HS-5 (cell line): ENCODE results near the gene RNASEH2B.

Experiments
- DNase-seq: peaks from one replicate; pipeline ENCODE4 v3.0.0-alpha.2; 2012; ENCODE audit warnings: low read depth

Gene RNASEH2B

DNA sequence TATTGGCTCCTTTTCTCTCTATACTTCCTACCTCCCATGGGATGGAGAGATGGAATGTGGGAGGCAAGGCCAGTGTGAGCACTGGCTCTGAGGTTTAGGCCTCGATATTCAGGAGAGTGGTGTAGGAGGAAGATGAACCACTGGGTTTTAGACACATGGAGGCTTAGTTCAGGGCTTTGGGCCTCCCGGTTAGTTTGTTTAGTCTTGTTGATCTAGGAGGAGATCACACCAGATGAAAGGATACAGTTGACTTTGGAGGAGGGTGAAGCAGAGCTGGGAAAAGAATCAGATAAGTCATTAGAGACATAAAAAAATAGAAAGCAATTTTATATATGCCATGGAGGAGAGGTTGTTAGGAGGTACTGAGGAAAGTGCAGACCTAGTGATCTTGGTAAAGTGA, 30.9 kb downstream of the RNASEH2B start:
- DNase-seq: no peak

DNA sequence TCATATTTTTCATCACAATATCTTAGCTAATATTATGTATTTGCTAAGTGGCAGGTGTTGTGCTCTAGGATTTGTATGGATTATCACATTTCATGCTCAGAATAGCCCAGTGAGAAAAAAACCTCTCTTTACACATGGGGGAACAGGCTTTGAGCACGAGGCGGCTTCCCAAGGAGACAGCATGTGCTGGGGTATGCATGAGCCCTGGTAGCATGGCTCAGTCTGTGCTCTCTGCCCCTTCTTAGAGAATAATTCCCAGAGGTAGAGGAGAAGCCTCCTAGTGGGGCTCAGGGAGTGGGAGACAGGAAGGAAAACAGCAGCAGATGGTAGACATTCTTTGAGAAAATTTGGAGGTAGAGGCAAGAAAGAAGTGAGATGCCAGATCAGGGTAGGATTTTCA, 31.6 kb downstream of the RNASEH2B start:
- DNase-seq: no peak

DNA sequence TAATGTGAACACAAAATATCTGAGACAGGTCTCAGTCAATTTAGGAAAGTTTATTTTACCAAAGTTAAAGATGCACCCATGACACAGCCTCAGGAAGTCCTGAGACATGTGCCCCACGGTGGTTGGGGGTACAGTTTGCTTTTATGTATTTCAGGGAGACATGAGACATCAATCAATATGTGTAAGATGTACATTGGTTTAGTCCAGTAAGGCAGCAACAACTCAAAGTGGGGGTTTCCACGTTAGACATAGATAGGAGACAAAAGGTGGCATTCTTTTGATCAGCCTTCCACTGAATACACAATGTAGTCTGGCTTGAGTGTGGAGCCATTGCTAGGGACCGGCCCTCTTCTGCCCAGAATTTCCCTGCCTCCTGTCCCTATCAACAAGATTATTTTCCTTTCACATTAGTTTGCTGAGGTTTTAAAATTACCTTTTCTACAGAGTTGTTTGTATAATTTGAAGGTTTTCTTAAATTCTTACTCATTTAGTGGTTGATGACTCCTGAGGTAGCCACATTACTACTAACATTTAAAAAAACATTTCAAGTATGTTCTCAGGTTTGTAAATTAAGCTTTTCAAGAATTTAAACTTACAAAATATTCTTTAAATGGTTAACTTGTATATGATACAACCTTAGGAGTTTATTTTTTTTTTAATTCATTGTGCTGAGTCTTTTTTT, 33.2 kb downstream of the RNASEH2B start:
- DNase-seq: no peak

DNA sequence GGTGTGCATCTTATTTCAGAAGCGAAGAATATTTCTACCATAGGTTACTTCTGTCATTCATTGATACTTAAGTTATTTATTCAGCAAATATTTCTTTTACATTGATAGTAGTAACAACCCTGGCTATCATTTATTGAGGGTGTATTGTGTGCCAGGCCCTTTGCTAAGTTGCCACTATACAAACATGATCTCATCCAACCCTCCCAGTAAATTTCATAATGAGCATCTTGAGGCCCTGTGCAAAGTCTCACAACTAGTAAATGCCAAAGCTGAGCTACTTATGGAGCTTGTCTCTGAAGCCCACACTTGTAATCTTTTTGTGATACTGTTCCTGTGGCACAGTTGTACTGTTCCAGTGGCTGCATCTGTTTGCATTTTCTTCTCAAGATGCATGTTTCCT, 36.1 kb downstream of the RNASEH2B start:
- DNase-seq: no peak

DNA sequence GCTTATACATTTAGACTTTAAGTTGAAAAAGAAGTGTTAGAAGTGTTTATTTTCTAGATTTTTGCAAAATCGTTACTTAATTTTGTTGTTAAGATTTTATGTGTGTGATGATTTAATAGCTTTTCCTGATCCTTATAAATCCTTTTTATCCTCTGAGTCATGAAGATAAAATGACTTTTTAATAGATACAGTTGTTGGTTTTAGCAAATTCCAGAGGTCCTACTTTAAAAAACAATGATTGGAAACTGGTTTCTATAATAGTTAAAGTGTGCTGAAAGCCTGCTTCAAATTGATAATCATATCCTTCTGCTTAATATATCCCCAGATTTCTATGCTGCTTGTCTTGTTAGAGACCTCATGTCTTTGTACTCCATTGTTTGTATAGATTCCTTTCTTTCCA, 39.0 kb downstream of the RNASEH2B start:
- no peak for DNase-seq

DNA sequence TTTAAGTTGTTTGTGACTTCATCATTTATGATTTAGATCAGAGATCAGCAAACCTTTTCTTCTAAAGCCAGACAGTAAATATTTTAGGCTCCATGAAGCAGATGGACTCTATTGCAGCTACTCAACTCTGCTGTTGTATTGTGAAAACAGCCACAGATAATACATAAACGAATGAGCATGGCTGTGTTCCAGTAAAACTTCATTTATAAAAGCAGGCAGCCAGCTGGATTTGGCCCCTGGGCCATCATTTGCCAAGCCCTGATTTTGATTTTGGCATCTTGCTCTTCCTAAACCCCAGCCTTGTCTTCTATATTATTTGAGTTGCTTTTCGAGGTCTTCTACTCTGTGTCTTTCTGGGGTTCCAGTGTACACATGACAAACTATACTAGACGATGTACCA, 41.3 kb downstream of the RNASEH2B start:
- no peak for DNase-seq

DNA sequence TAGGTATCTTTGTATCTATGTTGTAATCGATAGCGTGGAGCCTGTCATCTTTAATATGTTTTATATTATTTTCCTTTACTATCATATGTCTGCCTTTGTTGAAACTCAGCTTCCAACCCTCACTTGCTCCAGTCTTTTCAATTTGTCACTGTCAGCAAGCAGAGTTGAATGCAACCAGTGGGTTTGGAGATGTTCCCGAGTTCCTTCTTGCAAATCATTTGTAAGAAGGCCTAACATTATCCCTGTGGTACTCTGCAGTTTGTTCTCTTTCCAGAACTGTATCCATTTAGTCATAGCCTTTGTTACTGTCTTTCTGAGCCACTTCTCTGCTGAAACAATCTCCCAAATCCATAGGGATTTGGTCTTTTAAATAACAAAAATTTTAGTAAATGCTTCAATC, 41.8 kb downstream of the RNASEH2B start:
- DNase-seq: no peak

DNA sequence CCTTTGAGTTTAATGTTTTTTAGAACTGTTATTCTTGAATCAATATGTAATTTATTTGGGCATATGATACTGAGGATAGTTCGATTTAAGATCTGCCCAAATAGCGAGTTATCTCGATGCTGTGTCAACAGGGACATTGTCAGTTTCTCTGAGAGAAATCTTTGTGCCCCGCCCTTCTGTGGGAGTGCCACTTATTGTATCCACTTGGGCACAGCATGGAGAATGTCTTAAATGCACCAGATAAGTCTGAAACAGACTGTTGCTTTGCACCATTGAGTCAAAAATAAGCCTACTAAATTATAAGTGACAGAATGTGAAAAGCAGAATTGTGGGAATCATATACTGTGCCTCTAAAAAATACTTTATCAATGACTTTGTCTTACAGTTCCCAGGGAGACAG, 45.6 kb downstream of the RNASEH2B start:
- no peak for DNase-seq

DNA sequence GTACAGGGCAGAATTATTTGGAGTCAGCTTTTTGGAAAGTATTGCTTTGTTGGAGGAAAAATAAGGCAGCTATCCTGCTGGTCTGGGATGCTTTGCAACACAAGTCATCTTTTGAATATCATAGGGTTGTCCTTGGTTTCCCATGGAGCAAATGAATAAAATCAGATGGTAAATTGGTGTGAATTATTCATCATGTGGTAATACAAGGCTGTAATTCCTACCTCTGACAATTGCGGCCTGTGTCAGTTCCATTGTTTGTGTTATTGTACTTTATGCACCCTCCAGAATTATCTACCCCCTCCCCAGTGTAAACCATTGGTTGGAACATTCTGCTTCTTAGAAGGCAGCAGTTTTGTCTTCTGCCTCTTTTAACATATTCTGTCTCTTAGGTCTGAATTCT, 46.2 kb downstream of the RNASEH2B start:
- no peak for DNase-seq

DNA sequence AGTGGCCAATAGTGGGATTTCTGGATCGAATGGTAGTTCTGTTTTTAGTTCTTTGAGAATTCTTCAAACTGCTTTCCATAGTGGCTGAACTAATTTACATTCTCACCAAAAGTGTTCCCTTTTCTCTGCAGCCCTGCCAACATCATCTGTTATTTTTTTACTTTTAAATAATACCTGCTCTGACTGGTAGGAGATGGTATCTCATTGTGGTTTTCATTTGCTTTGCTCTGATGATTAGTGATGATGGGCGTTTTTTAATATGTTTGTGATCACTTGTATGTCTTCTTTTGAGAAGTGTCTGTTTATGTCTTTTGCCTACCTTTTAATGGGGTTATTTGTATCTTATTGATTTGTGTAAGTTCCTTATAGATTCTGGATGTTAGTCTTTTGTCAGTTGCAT, 48.0 kb downstream of the RNASEH2B start:
- DNase-seq: no peak

DNA sequence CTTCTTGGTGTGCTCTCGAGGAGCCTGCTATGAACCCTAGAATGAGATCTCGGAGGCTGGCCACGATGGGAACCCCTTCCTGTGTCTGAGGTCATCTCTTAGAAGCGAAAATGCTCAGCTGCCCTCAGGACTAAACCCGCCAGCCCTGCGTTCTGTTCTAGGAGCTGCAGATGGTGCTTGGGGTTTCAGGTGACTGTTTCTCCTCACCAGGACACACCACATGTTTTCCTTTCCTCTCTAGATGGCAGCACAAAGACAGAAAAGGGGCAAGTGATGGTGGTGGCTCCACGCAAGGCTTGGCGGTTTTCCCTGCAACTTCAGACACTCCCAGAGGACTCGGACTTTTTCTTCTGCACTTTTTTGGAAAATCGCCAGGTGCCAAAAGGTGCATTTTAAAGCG, 60.1 kb downstream of the RNASEH2B start:
- no peak for DNase-seq

DNA sequence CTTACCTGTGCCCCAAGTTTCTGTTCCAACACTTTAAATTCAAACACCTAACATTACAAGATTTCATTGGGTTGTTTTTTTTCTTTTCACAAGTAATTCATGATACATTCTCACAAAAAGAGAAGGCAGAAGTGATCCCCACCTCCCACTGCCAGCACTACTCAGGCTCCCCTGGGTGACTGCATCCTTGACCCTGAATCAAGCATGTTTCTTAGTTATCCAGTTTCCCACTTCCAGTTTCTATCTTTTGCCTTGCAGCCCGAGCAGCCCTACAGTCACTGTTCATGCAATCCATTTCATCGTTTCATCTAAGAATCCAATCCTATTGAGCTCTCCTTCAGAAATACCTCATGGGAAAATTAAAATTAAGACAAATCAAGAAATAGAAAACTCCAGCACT, 61.4 kb downstream of the RNASEH2B start:
- DNase-seq: no peak

DNA sequence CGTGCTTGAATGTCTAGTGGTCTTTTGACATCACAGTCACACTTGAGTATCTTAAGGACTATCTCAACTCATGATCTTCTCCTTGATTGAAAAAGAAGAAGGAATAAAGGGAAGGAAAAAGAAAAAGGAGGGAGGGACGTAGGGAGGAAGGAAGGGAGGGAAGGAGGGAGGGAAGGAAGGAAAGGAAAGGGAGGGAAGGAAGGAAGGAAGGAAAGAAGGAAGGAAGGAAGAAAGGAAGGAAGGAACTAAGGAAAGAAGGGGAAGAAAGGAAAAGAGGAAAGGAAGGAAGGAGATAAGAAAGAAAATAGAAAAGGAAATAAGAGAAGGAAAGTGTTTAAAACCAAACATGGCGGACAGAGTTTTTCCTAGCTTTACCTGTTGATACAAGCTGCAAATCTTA, 64.7 kb downstream of the RNASEH2B start:
- no peak for DNase-seq

DNA sequence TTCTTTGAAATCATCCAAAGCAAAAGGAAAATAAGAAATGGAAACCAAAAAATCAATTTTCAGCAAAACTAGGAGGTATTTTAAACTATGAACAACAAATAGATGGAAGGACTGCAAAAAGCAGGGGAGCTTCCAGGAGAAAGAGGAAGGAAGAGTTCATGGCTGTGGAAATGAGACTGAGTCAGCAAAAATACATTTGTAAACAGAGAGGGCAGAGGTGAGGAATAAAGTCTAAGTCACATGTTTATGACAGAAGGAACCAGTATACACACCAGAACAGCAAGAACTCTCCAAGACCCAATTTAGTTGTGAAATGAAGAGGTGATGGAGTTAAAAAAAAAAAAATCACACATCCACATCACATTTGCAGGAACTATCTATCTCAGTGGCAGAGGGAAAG, 69.6 kb downstream of the RNASEH2B start:
- no peak for DNase-seq

DNA sequence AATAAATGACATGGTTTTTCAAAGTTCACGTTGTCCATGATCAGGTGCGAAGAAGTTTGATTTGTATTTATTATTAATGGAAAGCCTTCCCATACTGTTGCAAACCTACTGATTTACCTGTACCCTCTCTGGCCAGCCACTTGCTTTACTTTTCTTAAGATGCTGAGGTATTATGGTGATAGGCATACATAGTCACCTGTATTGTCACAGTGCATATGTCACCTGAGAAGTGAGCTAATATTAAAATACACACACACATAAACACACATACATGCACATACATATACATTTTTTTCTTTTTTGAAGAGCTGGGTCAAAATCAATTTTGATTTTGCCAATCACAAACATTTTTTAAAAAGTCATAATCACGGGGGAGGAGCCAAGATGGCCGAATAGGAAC, 72.1 kb downstream of the RNASEH2B start:
- no peak for DNase-seq

DNA sequence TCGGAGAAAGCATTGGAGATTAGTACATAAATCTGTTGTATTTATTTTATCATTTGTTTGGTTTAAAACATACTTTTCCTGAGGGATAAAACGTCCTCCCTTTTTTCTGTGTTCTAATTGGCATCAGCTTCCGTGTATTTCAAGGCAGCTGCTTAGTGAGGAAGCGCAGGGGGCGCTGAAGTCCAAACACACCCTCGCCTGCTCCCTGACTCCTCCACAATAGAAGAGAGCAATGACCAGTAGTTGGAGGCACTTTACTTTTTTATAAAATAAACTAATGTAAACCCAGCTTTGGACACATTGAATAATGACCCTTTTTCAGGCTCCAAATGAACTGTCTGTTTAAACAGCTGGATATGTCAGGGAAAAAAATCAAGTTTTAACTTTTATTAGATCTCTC, 79.9 kb downstream of the RNASEH2B start:
- DNase-seq: no peak

DNA sequence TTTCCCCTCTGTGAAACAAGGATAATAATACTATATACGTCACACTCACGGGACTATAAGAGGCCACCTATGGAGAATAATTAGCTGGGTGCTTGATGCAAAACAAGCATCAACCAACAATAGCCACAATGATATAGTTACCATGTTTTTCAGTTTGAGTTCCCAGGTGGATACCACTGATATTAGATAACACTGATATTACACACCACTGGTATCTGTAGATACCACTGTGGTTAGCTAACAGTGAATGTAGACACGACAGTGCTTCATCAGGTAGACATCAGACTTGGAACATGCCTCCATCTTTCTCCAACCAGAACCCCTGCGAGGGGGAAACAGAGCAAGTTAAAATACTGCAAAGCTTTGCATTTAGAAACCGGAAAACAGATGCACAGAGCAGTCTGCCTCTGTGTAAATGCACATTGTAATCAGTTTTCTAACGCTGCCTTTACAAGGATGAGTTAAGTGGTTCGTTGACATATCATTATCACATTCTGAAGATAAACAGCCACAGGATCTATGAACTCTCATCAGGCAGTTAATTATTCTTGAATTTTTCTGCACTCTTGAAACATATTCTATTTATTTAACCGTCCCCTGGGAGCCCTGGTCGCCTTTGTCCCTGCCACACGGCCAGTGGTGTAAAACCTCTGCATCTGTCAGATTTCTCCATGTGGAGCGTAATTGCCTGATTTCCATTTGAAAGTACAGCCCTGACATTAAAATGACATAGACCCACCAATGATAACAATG, 80.7 kb downstream of the RNASEH2B start:
- no peak for DNase-seq

DNA sequence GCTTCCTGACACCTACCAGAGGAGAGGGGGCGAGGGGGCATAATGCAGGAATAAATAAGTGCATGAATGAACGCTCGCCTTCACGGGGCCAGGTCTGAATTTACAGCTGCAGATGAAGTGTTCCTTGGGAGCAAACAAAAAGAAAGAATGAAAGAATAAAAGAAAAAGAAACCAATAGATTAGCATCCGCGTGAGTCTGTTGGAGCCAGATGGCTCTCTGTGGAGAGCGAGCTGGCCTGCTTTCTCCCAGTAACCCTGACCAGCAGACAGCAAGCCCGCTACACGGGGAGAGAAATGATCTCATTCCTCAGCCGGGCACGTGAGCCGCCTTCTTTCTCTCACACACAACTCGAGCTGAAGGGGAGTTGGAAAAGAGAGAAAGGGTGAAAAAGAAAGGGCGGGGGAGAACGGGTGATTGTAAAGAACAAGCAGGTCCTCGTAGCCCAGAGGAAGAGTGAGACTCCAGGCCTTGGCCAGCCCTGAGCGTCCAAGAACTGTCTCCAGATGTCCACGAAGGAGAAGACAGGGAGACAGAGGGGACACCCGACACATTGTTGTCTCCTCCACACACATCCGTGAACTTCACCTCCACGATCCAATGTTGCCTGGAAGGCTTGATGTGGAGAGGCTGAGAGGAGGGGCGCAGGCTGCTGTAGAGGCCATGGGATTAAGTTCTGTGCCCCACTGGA, 81.4 kb downstream of the RNASEH2B start:
- no peak for DNase-seq

DNA sequence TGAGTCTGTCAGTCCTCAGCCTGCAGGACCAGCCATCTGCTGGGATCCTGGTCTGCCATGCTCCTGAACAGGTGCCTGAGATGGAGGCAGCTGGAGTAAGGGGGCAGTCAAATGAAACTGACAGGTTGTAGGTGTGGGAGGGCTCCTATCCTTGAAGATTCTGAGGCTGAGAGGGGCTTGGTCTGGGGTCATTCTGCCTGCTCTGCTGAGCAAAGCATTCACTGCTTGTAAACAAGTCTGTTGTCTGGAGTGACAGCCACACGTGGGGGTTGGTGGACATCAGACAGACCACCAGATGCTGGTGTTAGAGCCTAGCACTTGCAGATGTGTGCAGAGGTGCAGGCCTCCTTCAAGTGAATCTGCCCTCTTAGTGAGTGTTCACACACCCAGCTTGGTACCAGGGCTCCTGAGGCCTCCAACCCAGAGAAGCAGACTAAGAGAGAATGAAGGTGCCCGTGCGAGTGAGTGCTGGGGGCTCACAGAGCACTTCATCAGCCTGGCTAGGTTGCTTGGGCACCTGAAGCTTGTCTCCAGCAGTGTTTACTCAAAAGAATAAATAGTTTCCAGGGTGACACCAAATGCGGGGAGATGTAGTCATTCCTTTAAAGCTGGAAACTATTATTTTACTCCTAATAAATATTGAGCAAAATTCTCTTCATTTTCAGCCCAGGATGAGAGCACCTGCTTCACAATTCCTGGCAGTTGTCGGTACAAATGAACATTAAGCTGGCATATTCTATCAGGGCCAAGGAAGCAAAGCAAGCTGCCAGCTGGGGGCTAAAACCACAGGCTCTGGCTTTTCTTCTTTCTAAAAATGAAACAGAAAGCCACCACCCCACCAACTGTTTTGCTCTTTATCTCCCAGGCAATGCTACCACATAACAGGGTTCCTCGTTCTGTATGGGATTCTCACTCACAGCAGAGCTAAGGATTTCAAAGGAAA, 82.3 kb downstream of the RNASEH2B start:
- no peak for DNase-seq

DNA sequence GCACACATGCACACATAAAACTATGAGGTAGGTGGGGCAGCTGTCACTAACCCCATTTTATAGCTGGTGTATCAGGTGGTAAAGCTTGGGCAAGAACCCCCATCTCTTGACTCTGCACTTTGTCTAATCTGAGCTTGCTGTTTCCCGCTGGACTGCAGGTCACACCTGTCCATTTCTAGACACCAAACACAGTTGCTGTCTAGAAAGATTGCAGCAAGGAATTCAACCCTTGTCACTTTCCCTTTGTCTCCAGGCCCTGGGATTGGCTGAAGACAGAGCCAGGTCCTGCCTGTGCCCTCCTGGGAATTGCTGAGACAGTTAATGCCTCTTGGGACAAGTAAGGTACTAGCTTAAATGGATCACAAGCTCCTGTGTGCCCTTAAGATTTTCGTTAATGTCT, 83.8 kb downstream of the RNASEH2B start:
- DNase-seq: no peak

DNA sequence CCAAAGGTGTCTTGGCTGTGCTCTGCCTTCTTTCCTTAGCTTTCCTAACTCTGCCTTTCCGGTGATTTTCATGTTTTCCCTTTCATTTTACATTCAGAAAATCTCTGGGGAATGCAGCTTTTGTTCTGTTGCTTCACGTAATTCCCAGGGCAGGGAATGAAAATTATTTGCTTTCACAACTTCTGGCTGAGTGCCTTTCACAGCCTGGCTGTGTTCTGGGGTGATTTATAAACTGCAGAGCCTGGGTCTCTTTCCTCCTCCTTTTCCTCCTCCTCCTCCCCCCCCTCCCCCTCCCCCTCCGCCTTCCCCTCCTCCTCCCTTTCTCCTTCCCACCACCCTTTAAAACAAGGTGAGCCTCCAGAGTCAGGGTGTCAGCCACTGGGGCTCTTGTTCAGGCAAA, 84.3 kb downstream of the RNASEH2B start:
- no peak for DNase-seq

DNA sequence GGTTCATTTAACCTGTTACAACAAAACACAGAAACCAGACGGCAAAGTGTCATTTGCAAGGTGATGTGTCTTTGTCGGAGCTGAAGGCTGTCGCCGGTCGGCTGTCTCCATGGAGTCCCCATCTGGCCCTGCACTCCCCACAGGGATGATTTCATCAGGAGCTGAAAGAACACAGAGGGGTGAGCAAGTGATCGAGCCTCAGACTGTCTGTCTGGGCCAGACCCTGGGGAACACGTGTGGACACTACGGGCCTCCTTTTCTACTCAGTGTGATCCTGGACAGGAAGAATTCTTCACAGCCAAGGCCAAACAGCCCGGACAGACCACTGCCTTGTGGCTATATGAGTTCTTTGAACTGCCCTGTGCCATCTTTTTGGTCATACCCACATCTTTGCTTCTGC, 85.1 kb downstream of the RNASEH2B start:
- no peak for DNase-seq
